IPS-NIHi7 (cell line): Measurements from ENCODE around the gene LYST.
"Not testable (repeated sequence)": the region's sequence is repeated elsewhere in the genome, so short reads cannot be mapped to it uniquely, and the experiment has no call there.

Experiments used
- DNase-seq: peaks from one replicate; pipeline ENCODE4 v3.0.0; 2012; ENCODE audit warnings: mixed read lengths; ENCODE audit errors: extremely low spot score

The LYST gene

DNA sequence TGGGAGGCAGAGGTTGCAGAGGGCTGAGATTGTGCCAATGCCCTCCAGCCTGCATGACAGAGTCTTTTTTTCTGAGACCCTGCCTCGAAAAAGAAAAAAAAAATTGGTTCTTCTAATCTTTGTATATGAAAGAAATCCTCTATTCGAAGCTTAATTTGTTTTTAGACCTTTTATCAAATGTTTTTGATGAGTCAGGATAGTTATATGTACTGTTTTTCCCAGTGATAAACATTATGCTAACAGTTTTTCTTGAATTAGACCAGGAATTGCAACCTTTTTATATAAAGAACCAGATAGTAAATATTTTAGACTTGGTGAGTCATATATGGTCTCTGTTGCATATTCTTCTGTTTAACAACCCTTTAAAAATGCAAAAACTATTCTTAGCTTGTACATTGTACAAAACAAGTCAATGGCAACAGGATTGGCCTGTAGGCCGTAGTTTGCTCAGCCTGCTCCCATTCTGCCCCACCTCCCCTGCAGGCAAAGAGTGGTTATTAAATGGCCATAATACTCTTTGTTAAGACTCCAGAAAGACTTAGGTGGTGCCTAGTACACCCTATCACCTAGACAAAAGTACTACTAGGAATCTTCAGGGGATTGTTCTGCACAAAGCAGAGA, 45.2 kb downstream of the LYST start:
- DNase-seq, result no peak

DNA sequence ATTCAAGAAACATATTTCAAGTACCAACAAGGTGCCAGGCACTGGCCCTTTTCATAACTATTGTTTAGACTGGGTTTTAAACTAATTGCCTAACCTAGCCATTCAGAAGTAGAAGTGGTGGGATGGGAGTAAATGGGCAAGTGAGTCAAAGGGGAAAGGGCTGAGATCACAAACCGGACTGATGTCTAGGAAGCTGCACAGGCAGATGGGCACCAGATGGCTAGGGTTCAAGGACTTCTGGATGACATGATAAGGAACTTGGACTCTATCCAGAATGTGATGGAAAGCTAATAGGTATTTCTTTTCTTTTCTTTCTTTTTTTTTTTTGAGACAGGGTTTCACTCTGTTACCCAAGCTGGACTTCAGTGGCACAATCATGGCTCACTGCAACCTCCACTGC, 46.6 kb downstream of the LYST start:
- DNase-seq, result no peak

DNA sequence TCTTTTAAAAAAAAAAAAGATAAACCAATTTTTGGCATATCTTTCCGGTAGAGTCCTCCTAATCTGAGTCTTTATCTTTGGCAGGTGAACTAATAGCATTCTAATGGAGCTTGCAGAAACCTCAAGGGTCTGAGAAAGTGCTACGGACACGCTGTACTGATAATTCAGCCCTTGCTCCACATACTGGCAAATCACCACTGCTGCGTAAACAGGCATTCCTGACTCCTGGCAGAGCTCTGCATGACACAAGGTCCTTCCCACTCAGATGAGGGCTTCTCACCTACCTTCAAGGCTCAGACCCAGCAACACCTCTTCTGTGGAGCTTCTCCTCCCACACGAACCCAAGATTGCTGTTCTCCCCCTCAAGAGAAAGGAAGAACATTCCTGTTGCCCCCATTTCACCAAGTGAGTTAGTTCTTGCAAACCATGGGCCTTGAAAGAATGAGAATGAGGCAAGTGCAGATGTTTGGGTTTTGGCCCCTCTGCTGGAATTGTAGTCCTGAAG, 48.0 kb downstream of the LYST start:
- DNase-seq, result no peak

DNA sequence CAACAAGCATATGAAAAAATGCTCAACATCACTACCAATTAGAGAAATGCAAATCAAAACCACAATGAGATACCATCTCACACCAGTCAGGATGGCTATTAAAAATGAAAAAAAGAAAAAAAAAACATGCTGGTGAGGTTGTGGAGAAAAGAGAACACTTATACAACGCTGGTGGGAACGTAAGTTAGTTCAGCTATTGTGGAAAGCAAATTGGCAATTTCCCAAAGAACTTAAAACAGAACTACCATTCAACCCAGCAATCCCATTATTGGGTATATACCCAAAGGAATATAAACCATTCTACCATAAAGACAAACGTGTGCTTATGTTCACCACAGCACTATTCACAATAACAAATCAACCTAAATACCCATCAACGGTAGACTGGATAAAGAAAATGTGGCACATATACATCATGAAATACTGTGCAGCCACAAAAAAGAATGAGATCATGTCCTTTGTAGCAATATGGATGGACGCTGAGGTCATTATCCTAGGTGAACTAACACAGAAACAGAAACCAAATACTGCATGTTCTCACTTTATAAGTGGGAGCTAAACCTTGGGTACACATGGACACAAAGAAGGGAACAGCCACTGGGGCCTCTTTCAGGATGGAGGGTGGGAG, 49.5 kb downstream of the LYST start:
- DNase-seq, result no peak

DNA sequence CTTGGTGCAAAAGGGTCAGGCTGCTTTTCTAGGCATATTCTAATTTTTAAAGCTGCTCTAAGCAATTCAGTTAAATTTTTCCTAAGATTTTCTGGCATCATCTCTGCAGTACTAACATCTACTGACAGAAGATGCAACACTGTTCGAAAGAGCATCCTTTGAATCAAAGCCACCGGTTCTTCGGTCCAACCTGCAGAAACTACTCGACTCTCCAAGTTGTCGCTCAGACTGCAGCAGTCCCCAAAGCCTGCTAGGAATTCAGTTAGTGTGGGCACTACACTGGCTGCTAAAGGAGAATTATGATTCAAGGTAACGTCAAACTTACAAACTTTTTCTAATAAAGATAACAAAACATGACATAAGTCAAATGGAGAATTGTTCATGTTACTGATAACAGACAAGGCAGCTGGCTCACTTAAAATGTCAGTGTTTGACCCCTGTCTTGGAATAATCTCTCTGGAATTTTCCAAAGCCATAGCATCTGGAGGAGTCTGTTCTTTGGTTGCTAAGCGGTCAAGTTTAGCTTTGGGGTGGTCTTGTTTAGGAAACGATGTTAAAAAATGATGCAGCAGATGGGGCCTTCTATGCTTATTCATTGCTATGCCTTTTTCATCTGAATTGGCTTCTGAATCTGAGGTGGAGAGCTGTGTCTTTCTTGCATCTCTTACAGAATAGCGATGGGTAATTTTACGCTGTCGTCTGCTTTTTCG, 56.9 kb downstream of the LYST start:
- no peak for DNase-seq

DNA sequence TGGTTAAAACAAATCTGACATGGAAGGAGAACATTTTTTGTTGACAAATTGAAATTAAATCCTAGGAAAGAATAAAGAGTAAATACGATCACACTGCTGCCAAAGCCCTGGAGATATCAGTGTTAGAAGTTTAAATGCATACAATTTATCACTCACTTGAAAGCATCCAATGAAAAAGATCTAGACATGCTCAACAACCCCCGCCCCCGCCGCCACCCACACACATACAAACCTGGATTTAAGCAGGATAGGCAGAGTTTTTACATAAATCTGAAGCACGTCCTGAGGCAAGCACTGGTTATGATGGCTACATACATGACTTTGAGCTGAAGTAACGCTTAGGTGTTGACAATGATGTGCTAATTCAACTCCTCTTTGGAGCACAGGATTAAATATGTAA, 58.5 kb downstream of the LYST start:
- no peak for DNase-seq

DNA sequence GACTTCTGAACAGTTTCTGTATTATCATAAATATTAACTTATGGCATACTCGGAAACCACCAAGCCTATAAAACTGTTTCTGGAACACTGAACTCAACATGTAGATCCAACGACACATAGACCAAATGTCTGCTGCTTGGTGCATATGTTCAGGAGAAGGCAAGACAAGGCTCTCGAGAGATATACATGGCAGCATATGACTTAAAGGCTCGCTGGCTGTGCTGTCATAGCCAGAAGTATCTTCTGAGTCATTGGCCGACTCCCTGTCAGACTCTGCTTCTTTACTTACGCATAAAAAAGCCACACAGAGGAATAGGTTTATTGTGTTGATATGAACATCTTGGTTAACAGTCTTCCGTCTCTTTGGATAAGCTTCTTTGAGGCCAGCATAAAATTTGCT, 60.6 kb downstream of the LYST start:
- DNase-seq, result no peak

DNA sequence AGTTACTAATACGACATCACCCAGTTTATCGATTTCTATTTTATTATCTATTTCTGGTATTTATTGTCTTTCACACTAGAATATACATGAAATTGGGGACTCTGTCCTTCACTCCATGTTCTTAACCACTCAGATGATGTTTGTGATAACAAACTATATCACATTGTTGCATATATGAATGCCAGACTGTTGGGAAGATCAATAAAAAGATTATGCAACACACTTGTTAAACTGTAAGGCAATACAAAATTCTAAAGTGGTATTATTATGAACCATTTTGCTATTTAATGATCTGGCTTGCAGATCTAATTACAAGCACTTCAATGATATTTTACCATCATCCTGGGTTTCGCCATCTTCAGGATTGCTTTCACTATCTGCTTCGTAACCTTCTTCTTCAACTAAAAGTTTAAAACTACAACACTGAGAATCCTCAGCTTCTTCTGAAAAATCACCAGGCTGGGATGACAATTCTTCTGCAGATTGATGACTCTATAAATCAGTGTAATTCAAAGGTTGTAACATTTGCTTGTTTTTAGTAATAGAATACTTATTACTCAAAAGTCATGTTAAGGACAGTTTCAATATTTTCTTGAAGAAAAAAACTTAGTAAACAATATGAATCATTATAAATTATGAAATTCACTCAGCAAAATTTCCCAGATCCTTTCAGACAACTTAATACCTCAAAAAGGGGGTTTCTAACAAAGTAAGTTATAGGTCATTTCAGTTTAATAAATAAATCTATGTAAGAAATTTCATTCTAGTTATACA, 63.9 kb downstream of the LYST start:
- no peak for DNase-seq

DNA sequence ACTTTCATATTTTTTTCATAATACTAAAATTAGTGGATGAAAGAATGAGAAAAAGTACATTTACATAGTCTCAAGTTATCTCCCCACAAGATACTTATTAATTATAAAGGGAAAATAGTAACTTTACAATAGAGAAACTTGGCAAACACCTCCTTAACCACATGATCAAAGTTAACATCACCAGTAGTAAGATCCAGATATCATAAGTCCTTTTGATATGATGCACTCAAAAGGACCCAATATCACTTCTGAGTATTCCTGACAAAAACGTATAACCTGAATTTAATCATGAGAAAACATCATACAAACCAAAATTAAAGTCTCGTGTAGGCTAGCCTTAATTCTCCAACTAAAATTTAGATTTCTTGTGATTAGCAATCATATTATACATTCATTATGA, 67.4 kb downstream of the LYST start:
- no peak for DNase-seq

DNA sequence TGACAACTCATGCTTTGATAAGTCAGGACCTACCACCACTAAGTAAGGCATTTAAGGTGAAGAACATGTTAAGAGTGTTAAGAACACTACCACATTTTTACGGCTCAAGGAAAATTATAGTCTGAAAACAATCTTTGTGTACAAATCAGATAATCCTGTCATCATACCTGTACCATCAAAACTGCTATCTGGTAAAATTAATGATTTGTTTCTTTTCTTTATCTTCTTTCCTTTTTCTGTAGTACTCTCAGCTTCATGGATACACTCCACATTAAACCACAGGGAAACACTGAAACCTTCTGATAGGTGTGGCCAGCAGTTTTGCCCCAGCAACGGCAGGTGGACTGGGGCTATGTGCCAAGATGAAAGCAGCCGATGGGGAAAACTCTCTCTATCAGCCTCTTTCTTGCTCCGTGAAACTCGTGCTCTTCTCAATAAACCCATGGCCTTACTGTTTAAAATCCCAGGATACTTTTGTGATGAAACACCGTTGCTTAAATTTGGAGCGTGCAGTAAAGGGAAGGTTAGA, 75.1 kb downstream of the LYST start:
- no peak for DNase-seq

DNA sequence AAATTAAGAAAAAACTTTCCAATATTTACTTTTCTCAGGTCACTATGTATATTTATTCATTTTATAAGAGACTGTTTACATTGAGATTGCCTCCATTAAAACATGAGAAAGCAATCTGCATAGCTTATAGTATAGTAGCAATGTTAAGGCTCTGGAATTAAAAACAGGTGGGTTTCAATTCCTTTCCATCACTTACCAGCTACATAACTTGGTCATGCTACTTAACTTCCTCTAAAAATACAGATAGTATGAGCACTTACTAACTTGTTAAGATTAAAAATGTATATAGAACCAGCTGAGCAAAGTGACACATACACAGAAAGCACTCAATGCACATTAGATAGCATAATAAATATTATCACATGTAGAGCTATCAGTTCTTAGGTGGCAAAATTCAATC, 76.6 kb downstream of the LYST start:
- DNase-seq, result no peak

DNA sequence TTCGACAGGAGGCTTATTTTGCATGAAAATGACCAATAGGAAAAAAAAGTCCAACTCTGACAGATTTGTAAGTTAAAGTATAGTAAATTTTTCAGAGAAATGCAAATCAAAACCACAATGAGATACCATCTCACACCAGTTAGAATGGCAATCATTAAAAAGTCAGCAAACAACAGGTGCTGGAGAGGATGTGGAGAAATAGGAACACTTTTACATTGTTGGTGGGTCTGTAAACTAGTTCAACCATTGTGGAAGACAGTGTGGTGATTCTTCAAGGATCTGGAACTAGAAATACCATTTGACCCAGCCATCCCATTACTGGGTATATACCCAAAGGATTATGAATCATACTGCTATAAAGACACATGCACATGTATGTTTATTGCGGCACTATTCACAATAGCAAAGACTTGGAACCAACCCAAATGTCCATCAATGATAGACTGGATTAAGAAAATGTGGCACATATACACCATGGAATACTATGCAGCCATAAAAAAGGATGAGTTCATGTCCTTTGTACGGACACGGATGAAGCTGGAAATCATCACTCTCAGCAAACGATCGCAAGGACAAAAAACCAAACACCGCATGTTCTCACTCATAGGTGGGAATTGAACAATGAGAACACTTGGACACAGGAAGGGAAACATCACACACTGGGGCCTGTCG, 80.3 kb downstream of the LYST start:
- not testable (repeated sequence) for DNase-seq

DNA sequence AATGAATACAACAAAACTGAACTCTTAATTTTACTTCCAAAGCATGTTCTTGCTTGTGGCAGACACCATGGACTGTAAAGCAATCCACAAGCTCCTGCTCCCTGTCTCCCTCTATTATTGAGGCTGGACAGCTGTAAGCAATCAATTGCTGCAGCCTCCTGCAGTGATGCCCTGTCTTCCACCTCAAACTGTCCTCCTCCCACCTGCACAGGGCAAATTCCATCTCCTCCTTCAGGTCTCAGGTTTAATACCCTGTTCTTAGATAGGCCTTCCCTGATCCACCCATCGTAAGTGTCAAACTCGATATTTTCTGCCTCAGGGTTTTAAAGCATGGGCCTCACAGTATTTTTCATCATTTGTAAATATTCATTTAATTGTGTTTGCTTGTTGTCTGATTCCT, 81.8 kb downstream of the LYST start:
- no peak for DNase-seq

DNA sequence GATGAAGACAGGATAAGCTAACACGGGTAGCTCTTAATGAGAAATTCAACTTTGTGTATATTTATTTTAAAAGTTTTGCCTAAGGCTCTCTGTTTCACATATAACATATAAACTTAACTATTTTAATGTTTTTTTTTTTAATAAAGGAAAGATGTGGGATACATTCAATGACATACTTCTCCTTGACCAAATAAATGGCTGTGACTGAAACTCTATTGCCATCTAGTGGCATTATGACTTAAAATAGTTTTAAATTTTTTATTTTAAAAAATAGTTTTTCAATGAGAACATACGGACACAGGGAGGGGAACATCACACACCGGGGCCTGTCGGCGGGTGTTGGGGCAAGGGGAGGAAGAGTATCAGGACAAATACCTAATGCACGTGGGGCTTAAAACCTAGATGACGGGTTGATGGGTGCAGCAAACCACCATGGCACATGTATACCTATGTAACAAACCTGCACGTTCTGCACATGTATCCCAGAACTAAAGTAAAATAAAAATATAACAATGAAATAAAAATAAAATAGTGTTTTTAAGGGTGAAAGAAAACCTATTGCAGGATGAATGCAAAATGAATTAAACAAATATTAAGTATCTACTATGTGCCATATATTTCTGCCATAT, 83.4 kb downstream of the LYST start:
- no peak for DNase-seq

DNA sequence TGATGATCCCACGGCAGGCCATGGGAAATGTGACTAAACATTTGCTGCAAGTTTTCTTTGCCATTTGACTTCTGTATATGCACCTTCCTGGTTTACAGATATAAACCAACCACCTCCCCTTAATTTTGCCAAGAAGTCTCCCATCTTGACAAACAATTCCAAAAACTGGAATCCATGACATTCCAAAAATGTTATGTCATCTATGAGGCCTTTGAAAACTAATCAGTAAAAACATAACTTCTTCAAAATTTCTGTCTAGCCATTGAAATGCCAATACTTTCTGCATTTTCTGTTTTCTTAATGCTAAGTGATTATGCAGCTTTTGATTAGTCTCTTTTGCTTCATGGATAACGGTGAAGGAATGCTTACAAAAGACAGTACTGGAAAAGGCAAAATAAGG, 84.1 kb downstream of the LYST start:
- no peak for DNase-seq

DNA sequence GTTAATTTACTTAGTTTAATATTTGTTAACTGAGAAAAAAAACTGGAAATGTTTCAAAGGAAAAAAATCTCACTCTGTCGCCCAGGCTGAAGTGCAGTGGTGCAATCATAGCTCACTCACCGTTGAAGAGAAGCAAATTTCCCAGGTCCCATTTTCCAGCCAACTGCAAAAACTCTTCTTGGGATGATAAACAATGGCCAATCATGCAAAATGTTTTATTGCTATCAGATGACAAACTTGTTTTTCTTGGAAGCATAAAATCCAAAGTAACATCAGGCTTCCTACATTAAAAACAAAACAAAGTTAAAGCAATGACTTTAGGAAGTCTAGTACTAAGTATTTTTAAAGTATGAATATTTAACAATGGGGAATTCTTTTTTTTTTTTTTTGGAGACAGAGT, 84.9 kb downstream of the LYST start:
- DNase-seq, result no peak

DNA sequence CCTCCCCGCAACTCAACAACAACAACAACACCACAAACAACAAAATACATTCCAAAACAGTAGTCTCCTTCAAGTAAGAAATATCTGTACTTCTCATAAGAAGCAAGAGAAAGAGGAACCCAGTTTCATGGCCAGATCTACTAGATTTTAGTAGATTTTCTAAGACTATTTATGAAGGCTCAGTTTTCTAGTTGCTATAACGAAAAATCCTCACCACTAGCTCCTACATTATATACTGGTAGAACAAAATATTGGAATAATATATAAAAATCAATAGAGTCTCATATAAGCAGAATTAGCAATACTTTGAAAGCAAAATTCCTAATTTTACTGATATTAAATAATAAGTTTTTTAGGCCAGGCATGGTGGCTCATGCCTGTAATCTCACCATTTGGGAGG, 86.9 kb downstream of the LYST start:
- no peak for DNase-seq

DNA sequence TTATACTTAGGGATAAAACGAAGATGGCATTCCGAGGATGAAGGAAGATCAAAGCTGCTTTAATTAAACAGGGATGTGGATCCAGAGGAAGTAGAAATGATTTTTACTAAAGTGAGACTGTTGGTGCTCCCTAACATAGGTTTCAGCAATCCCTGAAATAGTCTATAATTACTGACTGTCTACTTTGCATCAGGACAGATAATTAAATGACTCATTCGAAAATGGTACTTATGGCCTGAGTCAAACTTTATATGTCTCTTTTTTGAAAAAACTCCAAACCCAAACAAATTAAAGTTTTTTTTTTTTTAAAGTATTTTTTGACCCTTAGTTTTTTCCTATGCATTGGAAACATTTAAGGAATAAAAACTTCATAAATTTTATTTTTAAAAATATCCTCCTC, 90.3 kb downstream of the LYST start:
- DNase-seq, result no peak

DNA sequence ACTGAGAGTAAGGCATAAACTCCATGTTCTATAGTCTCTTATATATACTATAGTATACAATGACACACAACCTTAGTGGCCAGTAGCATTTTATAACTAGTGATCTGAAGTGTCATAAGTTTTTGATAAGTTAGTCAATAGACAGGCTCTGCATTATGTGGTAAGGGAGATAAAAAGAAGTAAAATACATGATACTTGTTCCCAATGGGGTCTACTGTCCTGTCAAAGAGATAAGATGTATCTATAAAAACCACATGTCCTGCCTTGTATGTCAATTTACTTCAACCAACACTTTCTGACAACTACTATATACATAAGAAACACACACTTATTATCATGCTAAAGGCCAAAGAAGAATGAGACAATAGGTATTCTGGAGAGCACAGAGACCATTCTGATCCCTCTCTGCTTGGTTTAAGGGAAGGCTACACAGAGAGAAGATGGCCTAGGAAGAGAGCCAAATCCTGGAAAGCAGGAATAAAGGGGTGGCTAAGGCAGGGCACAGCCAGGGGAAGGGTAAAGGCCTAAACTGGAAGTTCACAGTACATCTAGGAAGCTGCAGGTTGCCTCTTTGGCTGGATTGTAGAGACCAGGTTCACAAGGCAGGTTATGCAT, 91.4 kb downstream of the LYST start:
- no peak for DNase-seq

DNA sequence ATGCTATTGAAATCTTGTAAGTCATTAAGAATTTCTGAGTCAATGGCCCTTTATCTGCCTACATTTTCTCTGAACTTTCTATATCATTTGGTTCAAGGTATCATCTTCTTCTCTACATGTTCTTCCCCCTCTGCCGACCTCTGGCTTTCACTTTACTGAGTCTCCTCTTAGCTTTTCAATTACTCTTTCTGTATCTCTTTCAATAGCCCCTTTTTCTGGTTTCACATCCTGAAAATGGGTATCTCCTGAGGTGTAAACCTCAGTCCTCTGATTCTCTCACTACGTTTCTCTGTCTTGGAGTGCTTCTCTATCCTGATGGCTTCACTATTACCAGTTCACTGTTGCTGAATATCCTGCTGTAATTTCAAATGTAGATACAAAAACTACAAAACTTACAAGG, 98.9 kb downstream of the LYST start:
- DNase-seq, result no peak

DNA sequence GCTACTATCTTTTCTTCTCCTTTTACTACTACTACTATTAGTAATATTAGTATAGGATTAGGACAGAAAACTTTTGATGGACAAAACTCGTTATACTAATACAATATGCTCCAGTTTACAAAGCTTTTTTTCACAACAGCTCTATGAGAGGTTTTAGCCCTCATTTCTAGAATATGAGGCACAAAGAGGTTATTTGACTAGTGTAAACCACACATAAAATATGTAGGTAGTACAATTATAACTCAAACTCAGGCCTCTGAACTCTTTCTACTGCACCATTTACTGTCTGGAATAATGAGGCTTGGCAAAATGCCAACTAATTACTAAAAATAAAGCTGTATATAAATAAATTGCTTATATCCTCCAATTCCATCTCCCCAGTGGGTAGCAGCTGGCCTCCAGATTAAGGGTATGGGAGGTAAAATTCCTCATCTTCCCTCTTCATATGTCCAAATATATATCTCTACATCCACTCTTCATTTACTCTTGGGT, 99.9 kb downstream of the LYST start:
- DNase-seq, result no peak
